PC-9 (cell line): Measurements from ENCODE around the gene ERBB2. TPM values are rescaled to one million over a fixed set of nuclear protein-coding genes. Genes with fewer than 3 reads are reported as not detected.

Experiments
- Bru-seq: library from RNA; stranded (reverse); fragments of 400-500 nt; gene quantifications from one replicate; lab custom pipeline; 2021; lab: Mats Ljungman, UMichigan
- BruChase-seq, 2 experiments: library from RNA; stranded (reverse); fragments of 400-500 nt; gene quantifications; one replicate each; lab custom pipeline; 2021; lab: Mats Ljungman, UMichigan
- BruUV-seq: library from RNA; stranded (reverse); fragments of 400-500 nt; replicated peaks from 2 replicates; lab custom pipeline; 2021; lab: Mats Ljungman, UMichigan
- CTCF ChIA-PET: fragments of 300-600 bp; sonication (Branson Sonifier 250); formaldehyde crosslinking; loops from one replicate; lab custom pipeline; 2022; ENCODE audit warnings: antibody characterized with exemption; lab: Charles Lee
- POLR2A ChIA-PET: fragments of 300-600 bp; sonication (Branson Sonifier 250); formaldehyde crosslinking; loops from one replicate; lab custom pipeline; 2022; ENCODE audit warnings: antibody characterized with exemption; ENCODE audit not compliant: unreplicated experiment; lab: Charles Lee
- DNase-seq, 2 experiments: peaks; one replicate each; pipeline versions ENCODE4 v3.0.0 to v3.0.0-alpha.2; 2015 to 2022; ENCODE audit warnings: mixed read lengths in 1 of 2
- H2AFZ ChIP-seq: fragments of 200-600 bp; sonication (generic); 2 replicates; pipeline ENCODE4 v1.8.1; 2017; ENCODE audit warnings: antibody characterized with exemption
- H3F3A ChIP-seq: fragments of 200-600 bp; sonication (generic); 2 replicates; pipeline ENCODE4 v1.8.1; 2017; ENCODE audit warnings: antibody characterized with exemption, mild to moderate bottlenecking, low read depth; ENCODE audit not compliant: insufficient read depth
- H3K27ac ChIP-seq: fragments of 200-600 bp; sonication (generic); 2 replicates; pipeline ENCODE4 v1.6.1; 2016; ENCODE audit warnings: mixed run types
- H3K27me3 ChIP-seq: fragments of 200-600 bp; sonication (generic); 2 replicates; pipeline ENCODE4 v1.6.1; 2016; ENCODE audit warnings: low read depth, mixed run types; ENCODE audit not compliant: insufficient read depth
- H3K36me3 ChIP-seq: fragments of 200-600 bp; sonication (generic); 2 replicates; pipeline ENCODE4 v1.6.1; 2016; ENCODE audit warnings: low read depth, mixed run types
- H3K4me1 ChIP-seq: fragments of 200-600 bp; sonication (generic); replicated peaks from 2 replicates; pipeline ENCODE4 v1.6.1; 2016; ENCODE audit warnings: mixed run types; ENCODE audit not compliant: insufficient read depth
- H3K4me2 ChIP-seq: fragments of 200-600 bp; sonication (generic); 2 replicates; pipeline ENCODE4 v1.6.1; 2017; ENCODE audit warnings: mixed run types
- H3K4me3 ChIP-seq: fragments of 200-600 bp; sonication (generic); 2 replicates; pipeline ENCODE4 v1.6.1; 2016; ENCODE audit warnings: mixed run types
- H3K79me2 ChIP-seq: fragments of 200-600 bp; sonication (generic); 2 replicates; pipeline ENCODE4 v1.6.1; 2017; ENCODE audit warnings: low read depth, mixed run types
- H3K9me2 ChIP-seq: fragments of 200-600 bp; sonication (generic); 2 replicates; pipeline ENCODE4 v1.8.1; 2017; ENCODE audit warnings: mild to moderate bottlenecking; ENCODE audit not compliant: insufficient read depth
- H3K9me3 ChIP-seq: fragments of 200-600 bp; sonication (generic); 2 replicates; pipeline ENCODE4 v1.8.1; 2016; ENCODE audit warnings: low read depth; ENCODE audit not compliant: insufficient read depth
- H4K20me1 ChIP-seq: fragments of 200-600 bp; sonication (generic); 2 replicates; pipeline ENCODE4 v1.8.1; 2017; ENCODE audit not compliant: insufficient read depth
- CTCF ChIP-seq: fragments of 200-600 bp; sonication (generic); conservative IDR thresholded peaks from 2 replicates; pipeline ENCODE4 v1.6.1; 2017; ENCODE audit warnings: mixed run types, antibody characterized with exemption, mild to moderate bottlenecking, moderate library complexity
- EZH2 ChIP-seq: fragments of 200-600 bp; sonication (generic); IDR thresholded peaks from 2 replicates; pipeline ENCODE4 v1.8.0; 2017; ENCODE audit warnings: antibody characterized with exemption, low read depth
- intact Hi-C: fragments of 100-400 bp; cut with micrococcal nuclease; formaldehyde crosslinking; loops from one replicate; pipeline ENCODE4 v1.10.0; 2022; ENCODE audit not compliant: unreplicated experiment
- long read RNA-seq: library from polyadenylated mRNA; stranded (forward); transcript quantifications from one replicate; pipeline ENCODE4 v2.0.0, GENCODE V29; 2022
- total RNA-seq: library from RNA; stranded (reverse); gene quantifications from 2 replicates; pipeline ENCODE4 v1.2.3, GENCODE V29; 2021

Gene ERBB2
- total RNA-seq (87.2 and 90.6 TPM in 2 replicates), Bru-seq, nascent RNA (percentile 56 among the genes with signal in this experiment), BruChase-seq, experiment 1, labeled RNA remaining after a 2-hour chase (percentile 62 among the genes with signal in this experiment), BruChase-seq, experiment 2, labeled RNA remaining after a 6-hour chase (percentile 73 among the genes with signal in this experiment)
- long read RNA-seq, full-length matches to known transcripts, result 30 of 90 reads
- long read RNA-seq, partial matches to known transcripts, result 23 of 90 reads
- long read RNA-seq, other reads (novel, unspliced or antisense), result 37 of 90 reads

- H3K27me3 ChIP-seq, result no peaks in the 10 kb centered on the region
- peaks cover 39% of the 10 kb centered on the region for H3F3A ChIP-seq
- no peaks in the 10 kb centered on the region for H3K9me2 ChIP-seq
- intact Hi-C loops, result no loop called here
- peak within 1 kb of the TSS; percentile 73 for H3K4me2 ChIP-seq
- peaks cover 52% of the 10 kb centered on the region for H3K79me2 ChIP-seq
- ChIA-PET POLR2A (interaction anchor here (0.5 to 1.0 kb wide), 6 partner anchors 8 to 1989 kb away, joined by 3 to 7 read pairs (median 4); partner anchors contain the start of genes MIEN1 and PGAP3), CTCF (interaction anchor here (0.6 to 1.2 kb wide), 4 partner anchors 46 to 78 kb away, joined by 3 to 9 read pairs (median 4); no protein-coding TSS in a partner anchor)
- H3K9me3 ChIP-seq, result no peaks in the 10 kb centered on the region
- H3K27ac ChIP-seq, result peak within 1 kb of the TSS; percentile 20
- no TSS peak for BruUV-seq
- peak; percentile 66 to 71 for DNase-seq
- peak within 1 kb of the TSS; percentile 71 for H3K4me3 ChIP-seq
- peaks cover 6% of the 10 kb centered on the region; the same call in 1 of the 2 replicates for H4K20me1 ChIP-seq
- H3K4me1 ChIP-seq, result peaks cover 45% of the 10 kb centered on the region
- peak within 1 kb of the TSS; percentile 80 for H2AFZ ChIP-seq
- TF ChIP-seq CTCF, result no peak
- no peak for TF ChIP-seq EZH2
- H3K36me3 ChIP-seq, result no peaks in the 10 kb centered on the region
Observed at GRCh38 chr17:39699818-39700147, at the start of gene ERBB2. Gene ERBB2 (plus strand): TSS chr17:39700064. CDS start chr17:39700239, 175 bp downstream.

- H3K4me1 ChIP-seq, result no peaks in the 10 kb centered on the region
- H3K27ac ChIP-seq, result no peak overlapping the region
- no peak overlapping the region for H3K4me3 ChIP-seq
- H3K9me3 ChIP-seq, result no peaks in the 10 kb centered on the region
- POLR2A ChIA-PET, result no interaction called here
- peaks cover 10% of the 10 kb centered on the region; the same call in 1 of the 2 replicates for H4K20me1 ChIP-seq
- no TSS peak for BruUV-seq
- no peaks in the 10 kb centered on the region for H3F3A ChIP-seq
- no peaks in the 10 kb centered on the region for H3K79me2 ChIP-seq
- H2AFZ ChIP-seq, result no peak overlapping the region
- H3K36me3 ChIP-seq, result no peaks in the 10 kb centered on the region
- no peak for DNase-seq
- H3K27me3 ChIP-seq, result no peaks in the 10 kb centered on the region
- no peak overlapping the region for H3K4me2 ChIP-seq
- CTCF ChIA-PET, result no interaction called here
- intact Hi-C loops, result no loop called here
- TF ChIP-seq CTCF (no peak), EZH2 (no peak)
- H3K9me2 ChIP-seq, result no peaks in the 10 kb centered on the region
Observed at GRCh38 chr17:39650121-39650579, 49.7 kb upstream of the ERBB2 start.

- no peaks in the 10 kb centered on the region for H3K9me3 ChIP-seq
- TF ChIP-seq CTCF (no peak), EZH2 (no peak)
- no TSS peak for BruUV-seq
- CTCF ChIA-PET, result interaction anchor here (0.6 to 2.4 kb wide), 3 partner anchors 20 to 48 kb away, joined by 3 to 7 read pairs (median 4); no protein-coding TSS in a partner anchor
- H3K27ac ChIP-seq, result no peak overlapping the region
- POLR2A ChIA-PET, result interaction anchor here (0.6 kb wide), 1 partner anchor 267 kb away, joined by 4 read pairs; no protein-coding TSS in a partner anchor
- no peak for DNase-seq
- H3K4me3 ChIP-seq, result no peak overlapping the region
- no peaks in the 10 kb centered on the region for H3K4me1 ChIP-seq
- H3K4me2 ChIP-seq, result no peak overlapping the region
- intact Hi-C loops, result no loop called here
- H4K20me1 ChIP-seq, result peaks cover 10% of the 10 kb centered on the region; the same call in 1 of the 2 replicates
- no peak overlapping the region for H2AFZ ChIP-seq
- H3K79me2 ChIP-seq, result no peaks in the 10 kb centered on the region
- H3F3A ChIP-seq, result no peaks in the 10 kb centered on the region
- no peaks in the 10 kb centered on the region for H3K9me2 ChIP-seq
- H3K27me3 ChIP-seq, result no peaks in the 10 kb centered on the region
- no peaks in the 10 kb centered on the region for H3K36me3 ChIP-seq
Observed at GRCh38 chr17:39651923-39652586, 47.8 kb upstream of the ERBB2 start.
